Stimulated activated memory B cell treated with anti-CD40 and anti-IgM and Interleukin-4, amounts not matched to agents 10 μg/mL and 1 μg/mL and 100 μg/mL, for 72 hours (primary cell): Measurements from ENCODE around the gene GPR6.
A peak's percentile ranks its signal among the peaks of the same experiment; 100 is the strongest.

Source experiments
- ATAC-seq: fragments of 150-1000 bp; cut with Tn5 transposase; 2 replicates; pipeline ENCODE4 v1.10.0; 2021
- H3K27ac Mint-ChIP-seq: one replicate; pipeline ENCODE4 v1.8.0; 2022; ENCODE audit warnings: mild to moderate bottlenecking, mixed read lengths
- H3K27me3 Mint-ChIP-seq: one replicate; pipeline ENCODE4 v1.8.0; 2022; ENCODE audit warnings: mixed read lengths
- H3K36me3 Mint-ChIP-seq: one replicate; pipeline ENCODE4 v1.8.0; 2022; ENCODE audit warnings: mixed read lengths
- H3K4me1 Mint-ChIP-seq: one replicate; pipeline ENCODE4 v1.8.0; 2022; ENCODE audit warnings: mixed read lengths
- H3K4me3 Mint-ChIP-seq: one replicate; pipeline ENCODE4 v1.8.0; 2022; ENCODE audit warnings: mild to moderate bottlenecking, moderate library complexity, mixed read lengths
- H3K9me3 Mint-ChIP-seq: one replicate; pipeline ENCODE4 v1.8.0; 2022; ENCODE audit warnings: mixed read lengths

The GPR6 gene

GRCh38 chr6:109979033-109979921, 1.2 kb downstream of the GPR6 start:
- Mint-ChIP-seq H3K27ac (no peak overlapping the region), H3K9me3 (peaks cover 2% of the 10 kb centered on the region), H3K4me1 (no peaks in the 10 kb centered on the region), H3K36me3 (no peaks in the 10 kb centered on the region), H3K27me3 (peaks cover 68% of the 10 kb centered on the region), H3K4me3 (no peak overlapping the region)
- ATAC-seq = no peak

DNA sequence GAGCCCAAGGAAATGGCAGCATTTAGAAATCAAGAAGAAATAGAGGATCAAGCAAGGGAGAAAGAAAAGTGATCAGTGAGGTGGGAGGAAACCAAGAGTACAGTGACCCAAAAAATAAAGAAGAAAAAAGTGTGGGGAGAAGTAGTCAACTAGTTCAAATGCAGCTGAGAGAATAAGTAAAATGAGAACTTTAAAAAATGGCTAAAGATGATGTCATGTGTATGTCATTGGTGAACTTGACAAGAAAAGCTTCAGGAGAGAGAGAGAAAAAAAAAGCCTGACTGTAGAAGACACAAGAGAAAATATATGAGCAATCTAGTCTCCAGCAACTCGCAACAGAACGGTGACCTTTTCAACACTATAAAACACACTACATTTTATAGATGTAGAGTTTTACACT, 6.3 kb downstream of the GPR6 start:
- H3K27ac Mint-ChIP-seq = no peak overlapping the region
- no peaks in the 10 kb centered on the region for H3K36me3 Mint-ChIP-seq
- no peak for ATAC-seq
- peaks cover 3% of the 10 kb centered on the region for H3K9me3 Mint-ChIP-seq
- no peak overlapping the region for H3K4me3 Mint-ChIP-seq
- peaks cover 39% of the 10 kb centered on the region for H3K27me3 Mint-ChIP-seq
- no peaks in the 10 kb centered on the region for H3K4me1 Mint-ChIP-seq

- Mint-ChIP-seq H3K27me3 (peaks cover 15% of the 10 kb centered on the region), H3K36me3 (no peaks in the 10 kb centered on the region), H3K27ac (no peak overlapping the region), H3K4me1 (no peaks in the 10 kb centered on the region), H3K4me3 (no peak overlapping the region), H3K9me3 (peaks cover 3% of the 10 kb centered on the region)
- ATAC-seq = no peak
Measured at GRCh38 chr6:109987196-109987595, 9.1 kb downstream of the GPR6 start.

- no peak overlapping the region for H3K4me3 Mint-ChIP-seq
- peaks cover 8% of the 10 kb centered on the region for H3K9me3 Mint-ChIP-seq
- no peak overlapping the region for H3K27ac Mint-ChIP-seq
- H3K27me3 Mint-ChIP-seq = no peaks in the 10 kb centered on the region
- no peaks in the 10 kb centered on the region for H3K36me3 Mint-ChIP-seq
- no peak for ATAC-seq
- no peaks in the 10 kb centered on the region for H3K4me1 Mint-ChIP-seq
Measured at GRCh38 chr6:109991201-109992101, 13.3 kb downstream of the GPR6 start.

DNA sequence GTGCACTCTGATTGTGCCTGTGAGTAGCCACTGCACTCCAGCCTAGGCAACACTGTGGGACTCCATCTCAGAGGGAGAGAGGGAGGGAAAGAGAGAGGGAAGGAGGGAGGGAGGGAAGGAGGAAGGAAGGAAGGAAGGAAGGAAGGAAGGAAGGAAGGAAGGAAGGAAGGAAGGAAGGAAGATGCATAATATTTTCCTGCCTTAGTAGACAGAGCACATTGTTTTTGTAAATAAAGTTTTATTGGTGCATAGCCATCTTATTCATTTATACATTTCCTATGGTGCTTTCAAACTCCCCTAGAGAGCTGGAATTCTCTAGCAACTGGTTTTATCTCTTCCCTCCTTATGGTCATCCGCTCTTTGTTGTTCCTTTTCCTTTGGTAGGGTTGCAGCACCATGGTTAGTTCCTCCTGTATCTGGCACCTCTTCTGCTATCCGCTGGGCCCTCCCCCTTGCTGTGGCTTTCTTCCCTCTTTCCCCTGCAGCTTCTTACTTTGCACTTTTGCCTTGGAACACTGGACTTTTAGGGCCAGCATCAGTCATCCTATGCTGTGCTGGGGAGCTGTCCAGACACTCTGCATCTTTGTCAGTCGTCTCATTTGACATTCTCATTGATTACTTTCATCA, 20.2 kb downstream of the GPR6 start:
- no peak overlapping the region for H3K4me3 Mint-ChIP-seq
- H3K27me3 Mint-ChIP-seq = peaks cover 10% of the 10 kb centered on the region
- ATAC-seq = no peak
- H3K9me3 Mint-ChIP-seq = peaks cover 11% of the 10 kb centered on the region
- H3K27ac Mint-ChIP-seq = no peak overlapping the region
- no peaks in the 10 kb centered on the region for H3K4me1 Mint-ChIP-seq
- H3K36me3 Mint-ChIP-seq = no peaks in the 10 kb centered on the region

- Mint-ChIP-seq H3K4me3 (no peak overlapping the region), H3K4me1 (no peaks in the 10 kb centered on the region), H3K27ac (no peak overlapping the region), H3K36me3 (no peaks in the 10 kb centered on the region), H3K27me3 (peaks cover 24% of the 10 kb centered on the region), H3K9me3 (peaks cover 11% of the 10 kb centered on the region)
- ATAC-seq = no peak
Measured at GRCh38 chr6:109999740-110000139, 21.6 kb downstream of the GPR6 start.

DNA sequence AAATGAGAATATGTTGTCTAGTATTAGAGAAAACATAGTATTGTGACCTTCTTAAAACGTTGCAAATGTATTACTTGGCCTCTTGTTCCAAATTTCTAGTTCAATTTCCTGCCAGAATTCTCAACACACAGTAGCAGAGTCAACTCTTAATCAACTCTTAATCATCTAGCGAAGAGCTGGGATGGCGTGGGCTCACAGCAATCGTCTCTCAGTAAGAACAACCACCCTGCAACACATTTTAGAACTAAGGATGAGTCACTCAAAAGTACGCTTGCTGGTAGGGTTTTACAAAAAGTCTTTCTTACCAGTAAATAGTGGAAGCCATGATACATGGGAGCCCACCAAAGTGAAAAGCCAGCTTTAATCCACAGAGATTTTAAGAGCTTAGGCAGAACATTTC, 24.6 kb downstream of the GPR6 start:
- Mint-ChIP-seq H3K9me3 (peaks cover 11% of the 10 kb centered on the region), H3K27ac (no peak overlapping the region), H3K27me3 (peaks cover 24% of the 10 kb centered on the region), H3K4me3 (no peak overlapping the region), H3K4me1 (no peaks in the 10 kb centered on the region), H3K36me3 (no peaks in the 10 kb centered on the region)
- no peak for ATAC-seq

DNA sequence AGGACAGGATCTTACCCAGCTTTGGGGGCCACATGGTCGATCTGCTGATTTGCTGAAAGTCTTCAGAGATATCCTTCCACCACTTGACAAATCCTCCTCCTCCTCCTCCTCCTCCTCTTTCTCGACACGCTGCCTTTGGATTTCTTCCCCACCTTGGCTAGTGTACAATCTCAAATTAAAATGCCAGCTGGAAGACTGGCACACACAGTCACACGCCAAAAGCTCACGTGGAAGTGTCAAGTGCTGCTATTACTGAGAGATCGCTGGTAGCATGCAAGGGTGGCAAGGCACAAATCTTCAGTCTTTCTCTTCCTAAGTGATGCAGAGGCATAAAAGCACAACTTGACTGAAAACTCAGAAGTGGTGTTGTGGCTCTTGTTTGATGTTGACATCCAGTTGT, 35.3 kb downstream of the GPR6 start:
- Mint-ChIP-seq H3K9me3 (peaks cover 11% of the 10 kb centered on the region), H3K36me3 (no peaks in the 10 kb centered on the region), H3K4me3 (no peak overlapping the region), H3K4me1 (no peaks in the 10 kb centered on the region), H3K27ac (no peak overlapping the region), H3K27me3 (peaks cover 37% of the 10 kb centered on the region)
- no peak for ATAC-seq

DNA sequence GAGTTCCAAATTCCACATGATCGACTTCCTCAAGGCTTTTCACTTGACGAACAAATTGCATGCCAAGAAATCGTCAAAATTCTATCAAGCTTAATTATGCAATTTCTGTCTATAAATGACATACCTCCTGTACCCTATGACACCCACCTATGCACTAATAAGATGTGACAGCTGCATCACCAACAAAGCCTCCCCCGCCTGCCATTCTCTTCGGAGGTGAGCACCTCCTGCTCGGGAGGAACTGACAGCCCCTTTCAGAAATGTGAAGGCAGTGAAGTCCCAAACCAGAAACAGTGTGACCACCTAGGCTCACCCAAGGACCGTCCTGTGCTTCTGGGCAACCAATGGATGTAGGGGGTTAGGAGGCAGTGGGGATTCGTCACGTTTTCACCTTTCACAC, 37.1 kb downstream of the GPR6 start:
- H3K4me3 Mint-ChIP-seq = no peak overlapping the region
- H3K27me3 Mint-ChIP-seq = peaks cover 37% of the 10 kb centered on the region
- no peak overlapping the region for H3K27ac Mint-ChIP-seq
- H3K9me3 Mint-ChIP-seq = peaks cover 11% of the 10 kb centered on the region
- H3K4me1 Mint-ChIP-seq = no peaks in the 10 kb centered on the region
- H3K36me3 Mint-ChIP-seq = no peaks in the 10 kb centered on the region
- no peak for ATAC-seq

GRCh38 chr6:110017306-110017705, 39.2 kb downstream of the GPR6 start:
- Mint-ChIP-seq H3K4me1 (peaks cover 16% of the 10 kb centered on the region), H3K4me3 (no peak overlapping the region), H3K9me3 (peaks cover under 1% of the 10 kb centered on the region), H3K27me3 (peaks cover 30% of the 10 kb centered on the region), H3K36me3 (no peaks in the 10 kb centered on the region), H3K27ac (no peak overlapping the region)
- no peak for ATAC-seq

GRCh38 chr6:110017946-110018345, 39.8 kb downstream of the GPR6 start:
- no peak for ATAC-seq
- no peaks in the 10 kb centered on the region for H3K36me3 Mint-ChIP-seq

DNA sequence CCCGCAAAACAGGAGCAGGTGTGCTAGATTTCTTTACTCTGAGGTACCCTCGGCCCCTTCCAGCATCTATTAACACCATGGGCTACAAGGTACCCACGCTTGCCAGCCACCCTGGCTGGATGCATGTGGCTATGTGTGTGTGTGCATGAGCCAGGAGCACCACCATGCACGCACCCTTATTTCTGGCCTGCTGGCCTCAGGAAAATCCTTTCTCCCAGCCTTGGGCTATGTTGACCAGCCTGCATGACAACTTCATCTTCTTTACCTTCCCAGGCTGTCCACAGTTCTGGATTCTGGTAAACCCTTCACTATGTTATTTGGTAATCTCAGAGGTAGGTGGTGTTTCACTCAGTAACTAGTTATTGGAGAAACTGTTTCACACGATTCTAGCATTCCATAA, 40.4 kb downstream of the GPR6 start:
- no peak overlapping the region for H3K4me3 Mint-ChIP-seq
- H3K27ac Mint-ChIP-seq = no peak overlapping the region
- peaks cover 16% of the 10 kb centered on the region for H3K4me1 Mint-ChIP-seq
- ATAC-seq = peak; percentile 5
- peaks cover 26% of the 10 kb centered on the region for H3K27me3 Mint-ChIP-seq
- H3K36me3 Mint-ChIP-seq = no peaks in the 10 kb centered on the region
- no peaks in the 10 kb centered on the region for H3K9me3 Mint-ChIP-seq

More at GRCh38 chr6:110017946-110018345, 39.8 kb downstream of the GPR6 start:
- Mint-ChIP-seq H3K4me3 (no peak overlapping the region), H3K27me3 (peaks cover 26% of the 10 kb centered on the region), H3K9me3 (no peaks in the 10 kb centered on the region), H3K4me1 (peaks cover 16% of the 10 kb centered on the region), H3K27ac (no peak overlapping the region)

DNA sequence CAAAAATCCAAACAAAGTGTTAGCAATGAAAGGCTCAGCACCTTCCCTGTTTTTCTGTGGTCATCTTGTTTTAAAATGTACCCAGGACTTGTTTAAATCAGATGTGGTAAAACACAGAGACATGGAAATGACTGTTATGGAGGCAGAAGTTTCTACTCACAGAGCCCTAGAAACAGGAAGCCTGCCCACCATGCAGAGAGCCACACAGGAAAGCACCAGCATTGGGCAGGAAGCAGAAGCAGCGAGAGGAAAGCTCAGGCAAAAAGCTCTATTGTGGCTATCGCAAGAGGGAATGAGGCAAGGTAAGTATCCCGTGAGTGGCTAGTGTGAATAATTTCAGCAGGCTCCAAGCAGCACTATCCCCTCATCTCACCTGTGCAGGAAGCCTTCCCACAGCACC, 42.8 kb downstream of the GPR6 start:
- Mint-ChIP-seq H3K4me1 (peaks cover 16% of the 10 kb centered on the region), H3K27ac (peak overlapping the region; percentile 34), H3K36me3 (peaks cover 8% of the 10 kb centered on the region), H3K9me3 (no peaks in the 10 kb centered on the region), H3K27me3 (peaks cover 16% of the 10 kb centered on the region), H3K4me3 (no peak overlapping the region)
- ATAC-seq = peak; percentile 59

- H3K36me3 Mint-ChIP-seq = peaks cover 10% of the 10 kb centered on the region
- H3K9me3 Mint-ChIP-seq = no peaks in the 10 kb centered on the region
- H3K4me3 Mint-ChIP-seq = no peak overlapping the region
- ATAC-seq = no peak
- H3K4me1 Mint-ChIP-seq = no peaks in the 10 kb centered on the region
- H3K27me3 Mint-ChIP-seq = no peaks in the 10 kb centered on the region
- no peak overlapping the region for H3K27ac Mint-ChIP-seq
Measured at GRCh38 chr6:110029144-110029543, 51.0 kb downstream of the GPR6 start.
